NOMO-1 treated with dmso at 0.1 percent for 144 hours (cell line): Measurements from ENCODE around the gene TPRKB.
A peak's percentile ranks its signal among the peaks of the same experiment; 100 is the strongest.
"Not testable (repeated sequence)": the region's sequence is repeated elsewhere in the genome, so short reads cannot be mapped to it uniquely, and the experiment has no call there.

Experiments used
- DNase-seq: peaks from one replicate; lab custom pipeline; 2025; ENCODE audit not compliant: unreplicated experiment; lab: John Stamatoyannopoulos, UW

TPRKB gene

DNA sequence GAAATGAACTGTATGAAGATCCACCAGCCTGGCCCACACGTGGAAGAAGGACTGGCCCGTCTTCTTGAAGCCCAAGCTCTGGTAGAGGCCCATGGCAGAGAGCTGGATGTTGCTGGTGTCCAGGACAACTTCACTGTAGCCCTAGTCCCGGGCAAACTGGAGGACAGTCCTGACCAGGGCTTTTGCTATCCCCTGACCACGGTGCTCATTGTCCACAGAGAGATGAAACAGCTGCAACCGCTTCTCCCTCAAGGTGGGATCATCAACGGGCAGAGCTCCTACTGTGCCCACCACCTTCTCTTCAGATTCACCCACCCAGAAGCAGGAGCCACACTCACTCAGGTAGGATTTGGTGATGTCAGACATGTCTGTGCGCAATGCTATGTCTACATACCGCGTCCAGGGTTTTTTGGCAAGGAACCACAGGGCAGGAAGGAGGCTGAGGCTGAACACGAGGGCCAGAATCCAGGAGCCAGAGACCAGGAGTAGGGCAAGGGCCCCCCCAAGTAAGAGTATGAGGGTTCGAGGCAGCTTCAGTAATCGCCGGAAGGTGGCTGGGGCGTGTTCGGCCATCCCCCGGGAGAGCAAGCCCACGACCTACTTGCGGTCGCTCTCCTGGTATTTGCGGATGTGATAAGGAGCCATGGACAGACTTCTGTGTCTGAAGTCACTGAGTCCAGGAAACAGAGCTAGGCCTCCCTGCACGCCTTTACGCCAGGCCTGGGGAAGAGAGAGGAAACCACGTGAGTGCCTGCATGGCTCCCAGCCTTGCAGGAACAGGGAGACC, 36.3 kb downstream of the TPRKB start:
- DNase-seq, result no peak

DNA sequence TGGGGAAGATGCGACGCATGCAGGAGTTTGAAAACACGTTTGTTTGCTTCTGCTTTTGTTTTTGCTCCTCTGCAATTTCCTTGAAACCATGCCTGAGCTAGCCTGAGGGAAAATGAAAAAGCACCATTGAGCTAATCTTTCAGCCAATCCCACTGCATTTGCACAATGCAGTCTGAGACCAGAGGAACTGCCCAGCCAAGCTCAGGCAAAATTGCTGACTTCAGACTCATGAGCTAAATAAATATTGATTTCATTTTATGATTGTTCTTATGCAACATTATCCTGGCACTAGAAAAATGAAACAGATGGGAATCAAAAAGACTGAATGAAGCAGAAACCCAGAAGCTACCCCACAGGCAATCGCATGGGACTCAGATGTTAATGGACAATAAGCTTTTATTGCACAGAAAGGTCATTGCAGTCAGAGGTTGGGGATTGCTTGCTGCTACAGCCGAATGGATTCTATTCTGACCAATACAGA, 37.0 kb downstream of the TPRKB start:
- DNase-seq, result peak; percentile 20

DNA sequence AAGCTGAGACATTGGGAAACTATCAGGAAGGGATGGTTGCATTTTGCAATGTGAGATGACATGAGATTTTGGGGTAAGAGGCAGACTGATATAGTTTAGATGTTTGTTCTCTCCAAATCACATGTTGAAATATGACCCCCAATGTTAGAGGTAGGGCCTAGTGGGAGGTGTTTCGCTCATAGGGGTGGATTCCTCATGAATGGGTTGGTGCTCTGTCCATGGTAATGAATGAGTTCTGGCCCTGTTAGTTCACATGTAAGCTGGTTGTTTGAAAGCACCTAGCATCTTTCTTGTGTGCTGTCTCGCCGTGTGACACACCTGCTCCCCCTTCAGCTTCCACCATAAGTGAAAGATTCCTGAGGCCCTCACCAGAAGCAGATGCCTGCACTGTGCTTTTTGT, 37.7 kb downstream of the TPRKB start:
- DNase-seq, result no peak

DNA sequence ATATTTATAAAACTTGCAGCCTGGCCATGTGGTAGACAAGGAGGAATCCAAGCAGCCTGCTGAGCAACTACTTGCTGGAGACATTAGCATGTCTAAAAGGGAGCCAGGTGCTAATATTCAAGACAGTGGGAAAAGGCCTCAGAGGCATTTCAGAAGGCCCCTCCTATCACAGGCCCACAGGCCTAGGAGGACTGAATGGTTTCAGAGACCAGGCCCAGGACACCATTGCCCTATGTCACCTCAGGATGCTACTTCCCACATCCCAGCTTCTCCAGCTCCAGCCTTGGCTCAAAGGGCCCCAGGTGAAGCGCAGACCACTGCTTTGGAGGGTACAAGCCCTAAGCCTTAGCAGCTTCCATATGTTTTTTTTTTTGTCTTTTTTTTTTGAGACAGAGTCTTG, 39.0 kb downstream of the TPRKB start:
- DNase-seq, result no peak

DNA sequence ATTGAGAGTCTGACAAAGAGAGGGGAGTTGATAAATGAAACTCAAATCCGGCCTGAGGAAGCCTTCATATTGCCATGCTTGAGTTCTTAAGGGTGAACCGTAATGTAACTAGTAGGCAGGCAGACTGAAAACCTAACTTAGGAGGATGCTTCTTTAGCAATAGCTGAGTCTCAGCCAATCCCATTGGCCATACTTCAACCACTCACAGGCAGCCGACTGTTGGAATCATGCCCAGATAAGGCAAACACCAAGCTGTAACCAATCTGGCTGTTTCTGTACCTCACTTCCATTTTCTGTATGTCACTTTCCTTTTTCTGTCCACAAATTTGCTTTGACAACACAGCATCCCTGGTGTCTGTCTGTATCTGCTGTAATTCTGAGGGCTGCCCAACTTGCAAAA, 39.5 kb downstream of the TPRKB start:
- no peak for DNase-seq

DNA sequence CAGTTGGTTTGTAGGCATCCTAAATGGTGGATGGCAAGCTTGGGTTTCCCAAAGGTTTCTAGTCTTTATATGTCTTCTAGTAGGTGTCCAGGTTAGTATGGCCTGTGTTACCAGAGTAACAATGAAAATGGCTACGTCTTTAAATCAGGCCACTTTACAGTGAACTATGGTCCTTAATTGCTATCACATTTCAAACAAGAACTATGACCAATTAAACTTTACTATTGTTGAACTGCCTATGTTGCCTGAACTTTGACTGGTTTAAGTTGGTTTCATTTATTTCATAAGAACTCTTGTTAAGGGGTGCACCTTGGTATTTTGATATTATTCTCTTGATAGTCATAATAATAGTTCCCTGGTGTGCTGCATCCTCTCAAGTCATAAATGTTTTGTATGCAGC, 40.2 kb downstream of the TPRKB start:
- not testable (repeated sequence) for DNase-seq

DNA sequence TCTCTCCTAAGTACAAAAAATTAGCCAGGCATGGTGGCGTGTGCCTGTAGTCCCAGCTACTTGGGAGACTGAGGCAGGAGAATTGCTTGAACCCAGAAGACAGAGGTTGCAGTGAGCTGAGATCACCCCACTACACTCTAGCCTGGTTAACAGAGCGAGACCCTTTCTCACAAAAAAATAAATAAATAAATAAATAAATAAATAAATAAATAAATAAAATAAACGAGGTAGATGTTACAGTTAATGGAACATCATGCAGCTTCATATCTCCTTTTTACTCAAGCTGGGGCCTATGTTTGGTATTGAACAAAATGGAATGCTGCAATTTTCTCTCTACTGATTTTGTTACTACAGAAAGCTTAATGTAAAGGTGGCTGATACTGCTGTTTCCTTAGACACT, 40.6 kb downstream of the TPRKB start:
- not testable (repeated sequence) for DNase-seq

DNA sequence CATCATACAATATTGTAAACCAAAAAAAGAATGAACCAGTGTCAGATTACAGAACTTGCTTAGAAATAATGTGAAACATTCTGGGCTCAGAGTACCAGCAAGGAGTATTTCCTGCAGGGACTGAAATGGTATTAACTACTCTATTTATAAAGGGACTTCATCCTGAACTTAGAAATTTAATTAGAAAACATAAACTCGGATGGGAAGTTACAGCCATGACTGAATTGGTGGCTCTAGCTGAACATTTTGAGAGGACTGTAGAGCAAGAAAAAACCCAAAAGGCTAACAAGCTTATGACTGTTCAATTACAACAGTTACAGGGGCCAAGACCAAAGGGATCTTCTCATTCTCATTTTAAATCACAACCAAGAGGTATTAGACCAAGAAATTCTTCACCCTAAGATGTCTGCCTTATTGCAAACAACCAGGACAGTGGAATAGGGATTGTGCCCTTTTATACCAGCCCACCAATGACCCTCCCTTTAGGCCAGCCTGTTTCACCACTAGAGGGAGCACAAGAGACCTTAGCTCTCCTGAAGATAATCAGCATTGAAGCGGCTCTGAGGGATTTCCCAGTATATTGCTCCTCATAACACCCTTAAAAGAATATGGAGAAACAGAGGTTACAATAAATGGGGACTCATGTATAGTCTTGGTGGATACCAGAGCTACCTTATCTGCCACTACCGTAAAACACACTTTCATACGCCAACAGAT, 46.6 kb downstream of the TPRKB start:
- DNase-seq, result not testable (repeated sequence)

DNA sequence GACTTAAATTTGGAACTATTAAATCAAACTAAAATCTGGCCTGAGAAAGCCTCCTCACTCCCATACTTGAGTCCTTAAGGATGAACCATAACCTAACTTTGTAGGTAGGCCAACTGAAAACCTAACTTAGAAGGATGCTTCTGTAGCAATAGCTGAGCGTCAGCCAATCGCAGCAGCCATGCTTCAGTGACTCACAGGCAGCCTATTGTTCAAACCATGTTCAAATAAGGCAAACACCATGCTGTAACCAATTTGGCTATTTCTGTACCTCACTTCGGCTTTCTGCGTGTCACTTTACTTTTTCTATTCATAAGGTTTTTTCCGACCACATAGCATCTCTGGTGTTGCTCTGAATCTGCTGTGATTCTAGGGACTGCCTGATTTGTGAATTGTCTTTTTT, 48.7 kb downstream of the TPRKB start:
- not testable (repeated sequence) for DNase-seq

DNA sequence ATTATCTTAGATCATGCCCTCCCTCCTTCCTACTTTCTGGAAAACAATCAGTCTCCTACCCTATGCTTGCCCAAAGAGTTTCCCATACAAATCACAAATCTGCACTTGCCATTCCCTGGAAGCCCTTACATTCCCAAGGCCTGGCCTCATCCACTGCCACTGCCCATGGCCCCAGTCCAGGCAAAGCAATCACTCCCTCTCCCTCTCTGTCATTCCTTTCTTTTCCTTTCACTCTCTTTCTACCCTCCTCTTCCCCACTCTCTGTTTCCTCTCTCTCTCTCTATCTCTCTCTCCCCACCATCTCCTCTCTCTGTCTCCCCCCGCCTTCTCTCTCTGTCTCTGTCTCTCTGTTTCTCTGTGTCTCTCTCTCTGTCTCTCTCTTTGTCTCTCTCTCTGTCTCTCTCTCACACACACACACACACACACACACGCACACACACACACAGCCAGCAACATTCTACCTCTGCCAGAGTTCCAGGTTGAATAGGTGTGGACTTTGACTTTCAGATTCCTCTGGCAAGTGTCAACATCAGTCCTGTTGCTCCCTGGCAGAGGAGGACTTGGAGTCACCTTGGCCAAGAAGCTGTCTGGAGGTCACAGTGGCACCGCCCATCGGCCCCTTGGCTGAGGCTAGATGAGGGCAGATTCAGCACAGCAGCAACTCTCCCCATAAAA, 51.2 kb downstream of the TPRKB start:
- no peak for DNase-seq

DNA sequence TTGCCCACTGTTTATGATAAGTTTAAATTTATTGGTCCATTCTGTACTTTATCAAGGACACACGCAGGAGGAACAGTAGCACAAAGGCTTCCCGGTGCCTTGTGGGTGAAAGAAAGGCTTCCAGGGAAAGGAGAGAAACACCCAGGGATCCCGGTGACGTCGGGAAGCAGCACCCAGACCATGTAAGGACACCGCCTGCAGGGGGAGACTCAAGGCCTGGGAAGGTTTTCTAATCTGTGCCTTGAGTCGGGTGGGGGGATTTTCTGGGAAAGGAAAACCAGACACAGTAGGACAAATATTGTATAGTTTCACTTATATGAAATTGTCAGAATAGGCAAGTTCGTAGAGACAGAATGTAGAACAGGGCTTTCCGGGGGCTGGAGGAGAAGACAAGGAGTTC, 52.2 kb downstream of the TPRKB start:
- not testable (repeated sequence) for DNase-seq

DNA sequence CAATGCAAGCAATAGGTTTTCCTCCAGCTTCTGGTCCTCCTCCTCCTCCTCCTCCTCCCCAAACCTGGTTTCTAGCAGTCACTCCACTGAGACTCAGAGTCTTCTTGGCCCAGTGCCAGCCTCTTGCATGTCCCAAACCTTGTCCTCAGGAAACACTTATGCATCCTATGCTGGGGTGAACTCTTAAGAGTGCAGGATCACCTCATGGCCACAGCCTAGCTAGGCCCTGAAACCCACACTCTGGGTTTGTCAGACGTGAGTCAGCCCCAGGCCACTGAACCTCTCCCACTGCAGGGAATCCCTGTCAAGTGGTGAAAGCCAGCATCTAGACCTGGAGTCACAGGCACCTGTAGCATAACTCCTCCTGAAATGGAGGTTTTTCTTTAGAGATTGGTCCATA, 52.8 kb downstream of the TPRKB start:
- DNase-seq, result not testable (repeated sequence)

DNA sequence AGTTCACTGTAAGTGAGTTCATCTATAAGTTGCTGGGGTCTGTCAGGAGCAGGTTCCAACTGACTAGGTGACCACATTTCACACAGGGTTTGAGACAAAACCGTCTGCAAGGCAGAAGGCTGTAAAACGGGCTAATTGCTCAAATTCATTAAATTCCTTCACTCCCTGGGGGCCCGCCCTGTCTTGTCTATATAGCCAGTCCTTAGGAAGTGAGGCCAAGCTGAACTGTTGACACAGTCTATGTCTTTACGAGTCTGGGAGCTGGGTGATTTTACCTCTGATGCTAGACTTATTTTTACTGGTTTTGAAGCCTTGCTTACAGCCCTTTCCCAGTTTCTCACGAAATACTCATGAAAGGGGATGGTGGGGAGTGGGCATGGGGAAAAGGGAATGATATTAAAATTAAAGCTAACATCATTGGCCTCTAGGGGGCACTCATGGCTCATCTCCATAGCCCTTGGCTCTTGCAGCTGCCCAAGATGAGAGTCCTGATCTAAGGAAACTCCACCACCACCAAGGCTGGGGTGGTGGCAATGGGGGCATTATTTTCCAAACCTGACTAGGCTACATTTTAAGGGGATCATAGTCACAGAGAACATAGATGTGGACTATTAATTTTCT, 57.1 kb downstream of the TPRKB start:
- DNase-seq, result not testable (repeated sequence)
